H9 (cell line): ENCODE data around the gene TTC12. TPM values are rescaled to one million over a fixed set of nuclear protein-coding genes. Genes with fewer than 3 reads are reported as not detected.

Source experiments
- DNase-seq: peaks from one replicate; pipeline ENCODE4 v3.0.0-alpha.2; 2017
- H2AFZ ChIP-seq: one replicate; pipeline ENCODE4 v1.6.1; 2013; ENCODE audit warnings: mild to moderate bottlenecking, low read length, control low read depth, moderate library complexity
- H2AK5ac ChIP-seq: 2 replicates; pipeline ENCODE4 v1.6.1; 2013; ENCODE audit warnings: low read length, control low read depth, mixed read lengths; ENCODE audit not compliant: insufficient read length
- H2BK120ac ChIP-seq: one replicate; pipeline ENCODE4 v1.6.1; 2013; ENCODE audit warnings: low read depth, mild to moderate bottlenecking, low read length, control low read depth, inconsistent platforms; ENCODE audit not compliant: poor library complexity, severe bottlenecking
- H2BK12ac ChIP-seq: 2 replicates; pipeline ENCODE4 v1.6.1; 2013; ENCODE audit warnings: low read length, control low read depth, mixed read lengths, low read depth; ENCODE audit not compliant: insufficient read length
- H2BK15ac ChIP-seq: 2 replicates; pipeline ENCODE4 v1.6.1; 2013; ENCODE audit warnings: low read depth, low read length, control low read depth
- H2BK20ac ChIP-seq: one replicate; pipeline ENCODE4 v1.6.1; 2013; ENCODE audit warnings: low read depth, mild to moderate bottlenecking, low read length, control low read depth, inconsistent platforms; ENCODE audit not compliant: poor library complexity, severe bottlenecking
- H2BK5ac ChIP-seq: 2 replicates; pipeline ENCODE4 v1.6.1; 2013; ENCODE audit warnings: low read length, control low read depth, mixed read lengths; ENCODE audit not compliant: insufficient read length
- H3K14ac ChIP-seq: 2 replicates; pipeline ENCODE4 v1.6.1; 2013; ENCODE audit warnings: low read length, control low read depth; ENCODE audit not compliant: insufficient read depth
- H3K18ac ChIP-seq: 2 replicates; pipeline ENCODE4 v1.6.1; 2013; ENCODE audit warnings: low read depth, mild to moderate bottlenecking, mixed read lengths, low read length, control low read depth; ENCODE audit not compliant: insufficient read length
- H3K23ac ChIP-seq: 2 replicates; pipeline ENCODE4 v1.6.1; 2013; ENCODE audit warnings: low read length, control low read depth, mixed read lengths, low read depth; ENCODE audit not compliant: insufficient read length
- H3K23me2 ChIP-seq: 2 replicates; pipeline ENCODE4 v1.6.1; 2013; ENCODE audit warnings: low read depth, mild to moderate bottlenecking, mixed read lengths, low read length, control low read depth; ENCODE audit not compliant: insufficient read length, poor library complexity, severe bottlenecking
- H3K27ac ChIP-seq: 2 replicates; pipeline ENCODE4 v1.5.1; 2013; ENCODE audit warnings: low read length, control low read depth, mixed read lengths, low read depth; ENCODE audit not compliant: insufficient read length
- H3K27me3 ChIP-seq: 2 replicates; pipeline ENCODE4 v1.6.1; 2013; ENCODE audit warnings: low read length, control low read depth, inconsistent platforms; ENCODE audit not compliant: insufficient read depth
- H3K4ac ChIP-seq: 2 replicates; pipeline ENCODE4 v1.6.1; 2013; ENCODE audit warnings: low read depth, mild to moderate bottlenecking, control low read depth, inconsistent platforms, low read length, moderate library complexity
- H3K4me1 ChIP-seq: 2 replicates; pipeline ENCODE4 v1.6.1; 2013; ENCODE audit warnings: low read length, control low read depth, inconsistent platforms; ENCODE audit not compliant: insufficient read depth
- H3K4me2 ChIP-seq: 2 replicates; pipeline ENCODE4 v1.6.1; 2013; ENCODE audit warnings: low read length, control low read depth, mixed read lengths; ENCODE audit not compliant: insufficient read length, insufficient read depth
- H3K56ac ChIP-seq: 2 replicates; pipeline ENCODE4 v1.6.1; 2013; ENCODE audit warnings: low read depth, mild to moderate bottlenecking, mixed read lengths, low read length, control low read depth; ENCODE audit not compliant: insufficient read length
- H3K79me1 ChIP-seq: 2 replicates; pipeline ENCODE4 v1.6.1; 2013; ENCODE audit warnings: low read depth, mild to moderate bottlenecking, moderate library complexity, low read length, control low read depth, inconsistent platforms; ENCODE audit not compliant: insufficient read depth, poor library complexity, severe bottlenecking
- H3K79me2 ChIP-seq: 2 replicates; pipeline ENCODE4 v1.6.1; 2013; ENCODE audit warnings: low read length, control low read depth, inconsistent platforms; ENCODE audit not compliant: insufficient read depth
- H3K9ac ChIP-seq: 2 replicates; pipeline ENCODE4 v1.6.1; 2013; ENCODE audit warnings: low read length, control low read depth, mixed read lengths; ENCODE audit not compliant: insufficient read length; ENCODE audit errors: extremely low read depth
- H3K9me3 ChIP-seq: one replicate; pipeline ENCODE4 v1.6.1; 2013; ENCODE audit warnings: low read depth, low read length, inconsistent platforms; ENCODE audit not compliant: control insufficient read depth
- H3T11ph ChIP-seq: one replicate; pipeline ENCODE4 v1.6.1; 2013; ENCODE audit warnings: mild to moderate bottlenecking, low read length, control low read depth, inconsistent platforms
- H4K20me1 ChIP-seq: one replicate; pipeline ENCODE4 v1.6.1; 2013; ENCODE audit not compliant: control insufficient read depth, insufficient read length, insufficient read depth
- H4K5ac ChIP-seq: 2 replicates; pipeline ENCODE4 v1.6.1; 2013; ENCODE audit warnings: low read depth, mild to moderate bottlenecking, mixed read lengths, low read length, control low read depth; ENCODE audit not compliant: insufficient read length
- H4K8ac ChIP-seq: replicated peaks from 2 replicates; pipeline ENCODE4 v1.6.1; 2013; ENCODE audit warnings: low read length, control low read depth, mixed read lengths, low read depth; ENCODE audit not compliant: insufficient read length
- H4K91ac ChIP-seq: 2 replicates; pipeline ENCODE4 v1.6.1; 2013; ENCODE audit warnings: low read depth, mild to moderate bottlenecking, moderate library complexity, mixed read lengths, low read length, control low read depth; ENCODE audit not compliant: insufficient read length
- H3K27ac Mint-ChIP-seq, 3 experiments: 2 replicates in 2 of 3; 3 replicates in 1 of 3; pipeline ENCODE4 v1.8.0; 2020 to 2021; ENCODE audit warnings: mixed read lengths in 3 of 3, mild to moderate bottlenecking in 1 of 3, moderate library complexity in 1 of 3
- H3K27me3 Mint-ChIP-seq: 2 replicates; pipeline ENCODE4 v1.8.0; 2021; ENCODE audit warnings: low read depth, mild to moderate bottlenecking, moderate library complexity, mixed read lengths
- H3K36me3 Mint-ChIP-seq, 3 experiments: 2 replicates in 2 of 3; 3 replicates in 1 of 3; pipeline ENCODE4 v1.8.0; 2020 to 2021; ENCODE audit warnings: low read depth in 3 of 3, mixed read lengths in 3 of 3; ENCODE audit not compliant: insufficient read depth in 1 of 3
- H3K4me1 Mint-ChIP-seq, 2 experiments: 2 replicates each; pipeline ENCODE4 v1.8.0; 2020; ENCODE audit warnings: mixed read lengths in 2 of 2
- H3K4me3 Mint-ChIP-seq, 2 experiments: 2 replicates in 1 of 2; 3 replicates in 1 of 2; pipeline ENCODE4 v1.8.0; 2020 to 2021; ENCODE audit warnings: mild to moderate bottlenecking in 2 of 2, mixed read lengths in 2 of 2, moderate library complexity in 1 of 2
- H3K9me3 Mint-ChIP-seq, 2 experiments: 2 replicates in 1 of 2; 3 replicates in 1 of 2; pipeline ENCODE4 v1.8.0; 2020; ENCODE audit warnings: mild to moderate bottlenecking in 2 of 2, mixed read lengths in 2 of 2, moderate library complexity in 1 of 2
- CTCF ChIP-seq: fragments of 200-600 bp; sonication (generic); conservative IDR thresholded peaks from 3 replicates; pipeline ENCODE4 v1.8.0; 2021; ENCODE audit warnings: antibody characterized with exemption, mild to moderate bottlenecking
- WGBS: extraction: QIAGEN DNeasy Blood & Tissue Kit; methylation state at CpG from one replicate; pipeline ENCODE4 v1.1.7; 2013; ENCODE audit warnings: missing lambda C conversion rate, low lambda C conversion rate, mixed read lengths; ENCODE audit not compliant: insufficient read length; ENCODE audit errors: extremely low coverage; 5-methylcytosine and 5-hydroxymethylcytosine counted together
- total RNA-seq: library from RNA; stranded (reverse); gene quantifications from 2 replicates; pipeline ENCODE4 v1.2.1, GENCODE V29; 2021

Gene TTC12
- total RNA-seq, 1 experiment from 2014 or later: 8.3 TPM

- H3K4me1 ChIP-seq: no peaks in the 10 kb centered on the region
- TF ChIP-seq CTCF: no peak
- no CpG with 5 or more reads among the region's 3 CpGs for WGBS
These were observed 61.8 kb downstream of the TTC12 start for GRCh38 chr11:113376156-113376555.

More at GRCh38 chr11:113376156-113376555, 61.8 kb downstream of the TTC12 start:
- H2BK20ac ChIP-seq: no peak overlapping the region
- H3K27me3 ChIP-seq: no peaks in the 10 kb centered on the region
- H3K4me3 Mint-ChIP-seq: no peak overlapping the region
- no peak overlapping the region for H3K9ac ChIP-seq
- H3K56ac ChIP-seq: no peak overlapping the region
- no peak overlapping the region for H2AFZ ChIP-seq
- no peak overlapping the region for H2AK5ac ChIP-seq
- no peak overlapping the region for H2BK12ac ChIP-seq
- DNase-seq: no peak
- no peak overlapping the region for H3K27ac ChIP-seq
- H4K5ac ChIP-seq: no peak overlapping the region
- no peak overlapping the region for H3T11ph ChIP-seq
- no peak overlapping the region for H4K91ac ChIP-seq
- no peaks in the 10 kb centered on the region; the same call in 1 of the 2 replicates for H3K27me3 Mint-ChIP-seq
- H3K79me1 ChIP-seq: no peaks in the 10 kb centered on the region
- H3K14ac ChIP-seq: no peak overlapping the region
- H3K4me2 ChIP-seq: no peak overlapping the region
- no peak overlapping the region for H2BK15ac ChIP-seq
- H3K9me3 Mint-ChIP-seq: no peaks in the 10 kb centered on the region
- no peak overlapping the region for H3K18ac ChIP-seq
- no peak overlapping the region for H2BK5ac ChIP-seq
- H3K23me2 ChIP-seq: no peaks in the 10 kb centered on the region
- peaks cover 14 to 16% of the 10 kb centered on the region in 2 experiments for H3K4me1 Mint-ChIP-seq
- H4K20me1 ChIP-seq: no peaks in the 10 kb centered on the region
- H3K9me3 ChIP-seq: no peaks in the 10 kb centered on the region
- H3K4ac ChIP-seq: no peak overlapping the region
- no peak overlapping the region for H4K8ac ChIP-seq
- no peak overlapping the region for H3K27ac Mint-ChIP-seq
- H2BK120ac ChIP-seq: no peak overlapping the region
- no peak overlapping the region for H3K23ac ChIP-seq
- H3K79me2 ChIP-seq: no peaks in the 10 kb centered on the region
- no peaks in the 10 kb centered on the region for H3K36me3 Mint-ChIP-seq
